KMS-11 (cell line): ENCODE measurements around the gene GALNT5.

Experiments
- H2AFZ ChIP-seq: fragments of 200-600 bp; sonication (generic); 2 replicates; pipeline ENCODE4 v1.6.1; 2016; ENCODE audit warnings: antibody characterized with exemption, mixed run types, low read depth
- H3K27ac ChIP-seq: fragments of 200-600 bp; sonication (generic); 2 replicates; pipeline ENCODE4 v1.6.1; 2016; ENCODE audit warnings: mild to moderate bottlenecking, mixed run types
- H3K27me3 ChIP-seq: fragments of 200-600 bp; sonication (generic); 2 replicates; pipeline ENCODE4 v1.6.1; 2017; ENCODE audit warnings: mild to moderate bottlenecking, low read depth, mixed run types, moderate library complexity; ENCODE audit not compliant: insufficient read depth
- H3K36me3 ChIP-seq: fragments of 200-600 bp; sonication (generic); 2 replicates; pipeline ENCODE4 v1.6.1; 2017; ENCODE audit warnings: mild to moderate bottlenecking, mixed run types; ENCODE audit not compliant: insufficient read depth
- H3K4me1 ChIP-seq: fragments of 200-600 bp; sonication (generic); 2 replicates; pipeline ENCODE4 v1.6.1; 2016; ENCODE audit warnings: mild to moderate bottlenecking, low read depth, mixed run types; ENCODE audit not compliant: poor library complexity, severe bottlenecking
- H3K4me2 ChIP-seq: fragments of 200-600 bp; sonication (generic); 2 replicates; pipeline ENCODE4 v1.7.0; 2016; ENCODE audit warnings: mild to moderate bottlenecking, mixed run types
- H3K4me3 ChIP-seq: fragments of 200-600 bp; sonication (generic); IDR thresholded peaks from 2 replicates; pipeline ENCODE4 v1.6.1; 2017; ENCODE audit warnings: low read depth, low read length, mixed read lengths; ENCODE audit not compliant: insufficient read depth
- H3K79me2 ChIP-seq: fragments of 200-600 bp; sonication (generic); 2 replicates; pipeline ENCODE4 v1.6.1; 2016; ENCODE audit warnings: low read depth, mixed run types; ENCODE audit not compliant: insufficient read depth
- H3K9ac ChIP-seq: fragments of 200-600 bp; sonication (generic); 2 replicates; pipeline ENCODE4 v1.6.1; 2016; ENCODE audit warnings: mild to moderate bottlenecking, mixed run types
- H4K20me1 ChIP-seq: fragments of 200-600 bp; sonication (generic); 2 replicates; pipeline ENCODE4 v1.6.1; 2016; ENCODE audit warnings: mild to moderate bottlenecking, mixed run types; ENCODE audit not compliant: insufficient read depth
- CTCF ChIP-seq: fragments of 200-600 bp; sonication (generic); conservative IDR thresholded peaks from 2 replicates; pipeline ENCODE4 v1.6.1; 2017; ENCODE audit warnings: low read depth, mild to moderate bottlenecking, antibody characterized with exemption, low read length, moderate library complexity, mixed read lengths

GALNT5 gene

GRCh38 chr2:157264099-157264498, 6.6 kb downstream of the GALNT5 start:
- H3K4me3 ChIP-seq = no peak overlapping the region
- peaks cover 52% of the 10 kb centered on the region for H3K4me1 ChIP-seq
- no peaks in the 10 kb centered on the region for H4K20me1 ChIP-seq
- H2AFZ ChIP-seq = no peak overlapping the region
- no peaks in the 10 kb centered on the region for H3K36me3 ChIP-seq
- no peak for TF ChIP-seq CTCF
- no peak overlapping the region for H3K9ac ChIP-seq
- H3K79me2 ChIP-seq = no peaks in the 10 kb centered on the region
- no peak overlapping the region for H3K4me2 ChIP-seq
- no peak overlapping the region for H3K27ac ChIP-seq
- no peaks in the 10 kb centered on the region for H3K27me3 ChIP-seq

- TF ChIP-seq CTCF = no peak
- Histone ChIP-seq H3K36me3 (no peaks in the 10 kb centered on the region), H3K27ac (no peak overlapping the region), H3K9ac (no peak overlapping the region), H3K4me2 (no peak overlapping the region), H3K79me2 (no peaks in the 10 kb centered on the region), H3K4me3 (no peak overlapping the region), H3K4me1 (peaks cover 49% of the 10 kb centered on the region), H2AFZ (no peak overlapping the region), H4K20me1 (no peaks in the 10 kb centered on the region), H3K27me3 (no peaks in the 10 kb centered on the region)
Observed at GRCh38 chr2:157265825-157266224, 8.3 kb downstream of the GALNT5 start.

- Histone ChIP-seq H3K79me2 (no peaks in the 10 kb centered on the region), H3K4me2 (no peak overlapping the region), H2AFZ (no peak overlapping the region), H3K4me3 (no peak overlapping the region), H3K27ac (no peak overlapping the region; the same call in 1 of the 2 replicates), H4K20me1 (no peaks in the 10 kb centered on the region), H3K27me3 (no peaks in the 10 kb centered on the region), H3K4me1 (peaks cover 32% of the 10 kb centered on the region), H3K36me3 (no peaks in the 10 kb centered on the region), H3K9ac (no peak overlapping the region)
- no peak for TF ChIP-seq CTCF
Observed at GRCh38 chr2:157267476-157267875, 10.0 kb downstream of the GALNT5 start.

GRCh38 chr2:157269060-157269459, 11.6 kb downstream of the GALNT5 start:
- peaks cover 32% of the 10 kb centered on the region for H3K4me1 ChIP-seq
- no peak overlapping the region for H3K4me3 ChIP-seq
- no peak overlapping the region for H2AFZ ChIP-seq
- H3K79me2 ChIP-seq = no peaks in the 10 kb centered on the region
- no peak overlapping the region; the same call in 1 of the 2 replicates for H3K4me2 ChIP-seq
- no peaks in the 10 kb centered on the region for H4K20me1 ChIP-seq
- H3K36me3 ChIP-seq = no peaks in the 10 kb centered on the region
- TF ChIP-seq CTCF = no peak
- no peaks in the 10 kb centered on the region for H3K27me3 ChIP-seq
- H3K27ac ChIP-seq = no peak overlapping the region
- no peak overlapping the region for H3K9ac ChIP-seq
